Activated T-cell treated with anti-CD3 and anti-CD28 coated beads for 24 hours (primary cell): Measurements from ENCODE around the gene LRRC45.

ENCODE experiments used
- DNase-seq: peaks from one replicate; pipeline ENCODE4 v3.0.0-alpha.2; 2020; ENCODE audit warnings: low read depth

The LRRC45 gene

GRCh38 chr17:81993729-81994592 is 29.1 kb upstream of the LRRC45 start:
- no peak for DNase-seq

DNA sequence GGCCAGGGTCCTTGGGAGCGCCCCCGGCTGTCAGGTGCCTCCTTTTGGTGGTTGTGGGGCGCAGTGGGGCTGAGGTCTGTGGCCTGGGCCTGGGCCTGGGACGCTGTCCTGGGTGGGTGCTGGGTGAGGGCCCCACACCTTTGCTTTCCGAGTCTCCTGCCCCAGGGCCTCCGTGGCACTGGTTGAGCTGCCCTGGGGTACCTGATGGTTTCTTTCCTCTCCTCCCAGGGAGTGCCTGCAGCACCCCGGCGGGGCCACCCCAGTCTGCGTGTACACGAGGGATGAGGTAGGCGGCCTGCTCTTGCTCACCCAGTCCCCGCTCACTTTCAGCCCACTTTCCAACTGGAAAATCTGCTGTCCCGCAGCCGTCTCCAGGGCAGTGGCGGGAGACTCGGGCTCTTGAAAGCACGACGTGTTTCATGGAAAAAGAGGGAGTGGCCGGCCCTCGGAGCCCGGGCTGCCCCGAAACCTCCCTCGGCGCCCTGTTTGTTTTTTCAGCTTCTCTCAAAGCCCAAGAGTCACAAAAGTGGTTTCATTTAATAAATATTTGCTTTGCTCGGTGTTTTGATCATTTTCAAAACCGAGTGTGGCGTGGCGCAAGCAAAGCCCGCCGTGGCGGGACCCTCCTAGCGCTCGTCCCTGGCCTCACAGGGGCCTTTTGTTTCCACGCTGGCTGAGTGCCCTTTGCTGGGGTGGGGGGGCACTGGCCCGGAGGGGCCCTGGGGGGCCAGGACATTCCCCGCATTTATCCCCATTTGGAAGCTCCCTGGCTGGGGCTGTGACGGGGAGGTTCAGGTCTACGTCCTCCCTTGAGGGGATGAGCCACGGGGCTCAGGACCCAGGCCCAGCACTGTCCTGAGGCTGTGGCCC is 28.3 kb upstream of the LRRC45 start:
- DNase-seq: no peak

DNA sequence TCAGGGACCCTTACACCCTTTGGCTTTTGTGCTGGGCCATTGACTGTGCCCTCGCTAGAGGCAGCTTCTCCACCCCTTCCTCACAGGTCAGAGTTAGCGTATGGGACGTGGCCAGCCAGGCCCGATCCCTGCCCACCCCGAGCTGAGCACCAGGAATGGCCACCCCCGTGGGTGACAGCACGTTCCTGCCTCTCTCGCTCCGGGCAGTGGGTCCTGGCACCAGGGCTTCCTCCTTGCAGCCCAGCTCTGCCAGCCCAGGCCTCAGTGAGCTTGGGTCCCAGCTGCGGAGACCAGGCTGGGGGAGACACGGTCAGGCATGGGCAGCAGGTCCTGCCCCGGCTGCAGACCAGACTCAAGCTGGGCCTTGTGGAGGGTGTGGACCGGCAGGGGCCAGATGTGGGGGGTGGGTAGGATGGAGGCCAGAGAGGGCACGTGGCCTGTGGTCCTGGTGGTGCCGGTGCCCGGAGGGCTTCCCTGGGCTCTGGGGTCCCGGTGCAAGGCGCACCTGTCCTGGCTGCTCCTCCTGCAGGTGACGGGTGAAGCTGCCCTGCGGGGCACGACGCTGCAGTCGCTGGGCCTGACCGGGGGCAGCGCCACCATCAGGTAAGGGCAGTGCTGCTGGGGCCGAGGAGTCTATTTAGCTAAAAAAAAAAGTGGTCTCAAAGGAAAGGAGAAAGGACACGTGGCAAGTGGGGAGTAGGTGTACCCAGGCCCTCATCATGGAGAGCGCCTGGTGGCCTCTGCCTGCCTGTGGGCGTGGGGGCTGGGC is 27.5 kb upstream of the LRRC45 start:
- DNase-seq: no peak

DNA sequence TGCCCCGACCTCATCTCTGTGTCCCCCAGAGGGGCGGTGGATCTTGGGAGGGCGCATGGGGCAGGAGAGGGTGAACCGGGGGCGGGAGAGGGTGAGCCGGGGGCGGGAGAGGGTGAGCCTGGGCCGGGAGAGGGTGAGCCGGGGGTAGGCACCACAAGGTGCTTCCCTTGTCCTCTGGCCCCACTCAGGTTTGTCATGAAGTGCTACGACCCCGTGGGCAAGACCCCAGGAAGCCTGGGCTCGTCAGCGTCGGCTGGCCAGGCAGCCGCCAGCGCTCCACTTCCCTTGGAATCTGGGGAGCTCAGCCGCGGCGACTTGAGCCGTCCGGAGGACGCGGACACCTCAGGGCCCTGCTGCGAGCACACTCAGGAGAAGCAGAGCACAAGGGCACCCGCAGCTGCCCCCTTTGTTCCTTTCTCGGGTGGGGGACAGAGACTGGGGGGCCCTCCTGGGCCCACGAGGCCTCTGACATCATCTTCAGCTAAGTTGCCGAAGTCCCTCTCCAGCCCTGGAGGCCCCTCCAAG is 26.8 kb upstream of the LRRC45 start:
- no peak for DNase-seq

GRCh38 chr17:81996757-81997441 is 26.2 kb upstream of the LRRC45 start:
- DNase-seq: no peak

GRCh38 chr17:81998212-81998611 is 24.9 kb upstream of the LRRC45 start:
- DNase-seq: no peak

- DNase-seq: no peak
These were observed 24.2 kb upstream of the LRRC45 start for GRCh38 chr17:81998691-81999438.

GRCh38 chr17:81999587-81999975 is 23.5 kb upstream of the LRRC45 start:
- no peak for DNase-seq

DNA sequence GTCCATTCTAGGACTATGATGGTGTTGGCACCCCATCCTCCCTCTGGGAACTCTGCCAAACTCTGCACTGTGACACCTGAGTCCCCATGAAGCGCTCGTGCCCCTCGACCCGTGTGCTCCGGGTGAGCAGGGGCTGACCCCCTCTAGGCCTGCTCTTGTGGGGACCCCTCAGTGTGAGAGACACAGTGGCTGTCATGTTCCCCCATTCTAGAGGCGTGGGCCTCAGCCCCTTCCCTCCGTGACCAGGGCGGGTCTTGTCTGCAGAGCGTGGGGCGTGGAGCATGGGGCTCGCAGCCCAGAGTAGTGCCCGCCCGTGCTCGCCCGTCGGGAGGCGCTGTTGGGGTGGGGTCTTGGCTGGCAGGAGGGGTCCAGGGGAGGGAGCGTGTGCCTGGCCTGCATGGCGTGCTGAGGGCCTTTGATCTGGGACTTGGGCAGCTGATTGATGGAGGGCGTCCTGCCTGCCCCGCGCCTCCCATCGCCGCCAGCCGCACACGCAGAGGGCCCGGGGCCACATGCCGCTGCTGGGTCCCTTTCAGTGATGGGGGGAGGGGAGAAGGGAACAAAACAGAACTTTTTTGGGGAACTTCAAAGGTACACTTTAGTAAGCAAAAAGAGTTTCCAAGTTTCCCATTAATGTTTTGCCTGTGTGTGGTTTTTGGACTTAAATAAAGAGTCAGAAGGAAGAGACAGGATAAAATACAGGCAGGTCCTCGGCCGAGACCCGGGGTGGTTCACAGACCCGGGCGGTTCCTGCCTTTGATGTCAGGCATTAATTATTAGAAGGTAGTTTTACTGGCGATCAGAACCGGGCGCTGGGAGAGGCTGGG is 22.9 kb upstream of the LRRC45 start:
- DNase-seq: no peak

DNA sequence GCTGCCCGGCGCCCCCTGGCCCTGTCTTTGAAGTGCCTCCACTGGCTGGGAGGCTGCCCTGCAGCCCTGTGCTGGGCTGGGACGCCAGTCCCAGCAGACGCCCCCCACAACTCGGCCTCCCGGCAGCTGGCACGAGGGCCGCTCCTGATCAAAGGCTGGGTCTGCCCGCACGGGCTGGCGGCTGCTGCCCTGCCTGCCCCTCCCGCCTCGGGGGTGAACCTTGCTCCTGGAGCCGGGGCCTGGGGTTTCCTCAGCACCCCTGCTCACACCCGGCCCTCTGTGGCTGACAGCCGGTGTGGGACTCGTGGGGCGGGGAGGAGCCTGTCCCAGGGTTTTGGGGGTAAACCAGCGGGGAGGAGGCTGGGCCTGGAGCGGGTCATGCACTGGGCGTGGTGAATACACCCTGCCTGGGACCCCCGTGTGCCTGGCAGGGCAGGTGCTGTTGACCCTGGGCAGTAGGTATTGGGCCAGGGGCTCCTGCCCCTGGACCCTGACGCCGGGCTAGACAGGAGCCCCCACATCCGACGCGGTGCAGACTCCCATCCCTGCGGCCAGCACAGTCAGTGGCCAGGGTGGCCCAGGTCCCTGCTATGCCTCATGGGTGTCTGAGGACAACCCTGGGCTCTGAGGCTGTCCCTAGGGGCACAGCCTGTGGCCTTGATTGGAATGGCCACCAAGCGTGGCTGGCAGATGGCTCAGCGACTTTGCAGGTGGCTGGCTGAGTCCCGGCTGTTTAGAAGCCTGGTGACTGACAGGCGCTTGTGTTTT is 22.1 kb upstream of the LRRC45 start:
- DNase-seq: no peak

GRCh38 chr17:82001571-82002056 is 21.5 kb upstream of the LRRC45 start:
- no peak for DNase-seq

GRCh38 chr17:82003411-82004381 is 19.4 kb upstream of the LRRC45 start:
- peak; percentile 8 for DNase-seq

- no peak for DNase-seq
These were observed 18.3 kb upstream of the LRRC45 start for GRCh38 chr17:82004517-82005455.

DNA sequence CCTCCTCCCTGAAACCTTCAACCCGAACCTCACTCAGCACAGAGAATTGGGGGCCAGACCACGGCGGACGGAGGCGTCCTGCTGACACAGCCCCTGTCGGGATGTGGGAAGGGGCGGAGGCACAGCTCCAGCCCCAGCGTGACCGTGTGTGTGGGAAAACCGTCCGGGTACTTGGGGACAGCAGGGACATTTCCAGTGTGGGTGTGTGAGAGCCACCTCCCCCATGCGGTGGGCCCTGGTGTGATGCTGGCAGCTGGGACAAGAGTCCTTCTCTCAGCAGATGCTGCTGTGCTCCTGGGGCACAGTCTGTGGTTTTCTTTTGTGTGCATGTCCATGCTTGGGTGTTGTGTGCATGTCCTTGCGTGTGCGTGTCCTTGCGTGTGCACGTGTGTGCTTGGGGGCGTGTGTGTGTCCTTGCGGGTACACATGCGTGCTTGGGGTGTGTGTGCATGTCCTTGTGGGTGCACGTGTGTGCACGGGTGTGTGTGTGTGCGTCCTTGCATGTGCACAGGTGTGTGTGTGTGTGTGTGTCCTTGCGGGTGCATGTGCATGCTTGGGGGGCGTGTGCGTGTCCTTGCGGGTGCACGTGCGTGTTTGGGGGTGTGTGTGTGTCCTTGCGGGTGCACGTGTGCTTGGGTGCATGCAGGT is 17.3 kb upstream of the LRRC45 start:
- no peak for DNase-seq

DNA sequence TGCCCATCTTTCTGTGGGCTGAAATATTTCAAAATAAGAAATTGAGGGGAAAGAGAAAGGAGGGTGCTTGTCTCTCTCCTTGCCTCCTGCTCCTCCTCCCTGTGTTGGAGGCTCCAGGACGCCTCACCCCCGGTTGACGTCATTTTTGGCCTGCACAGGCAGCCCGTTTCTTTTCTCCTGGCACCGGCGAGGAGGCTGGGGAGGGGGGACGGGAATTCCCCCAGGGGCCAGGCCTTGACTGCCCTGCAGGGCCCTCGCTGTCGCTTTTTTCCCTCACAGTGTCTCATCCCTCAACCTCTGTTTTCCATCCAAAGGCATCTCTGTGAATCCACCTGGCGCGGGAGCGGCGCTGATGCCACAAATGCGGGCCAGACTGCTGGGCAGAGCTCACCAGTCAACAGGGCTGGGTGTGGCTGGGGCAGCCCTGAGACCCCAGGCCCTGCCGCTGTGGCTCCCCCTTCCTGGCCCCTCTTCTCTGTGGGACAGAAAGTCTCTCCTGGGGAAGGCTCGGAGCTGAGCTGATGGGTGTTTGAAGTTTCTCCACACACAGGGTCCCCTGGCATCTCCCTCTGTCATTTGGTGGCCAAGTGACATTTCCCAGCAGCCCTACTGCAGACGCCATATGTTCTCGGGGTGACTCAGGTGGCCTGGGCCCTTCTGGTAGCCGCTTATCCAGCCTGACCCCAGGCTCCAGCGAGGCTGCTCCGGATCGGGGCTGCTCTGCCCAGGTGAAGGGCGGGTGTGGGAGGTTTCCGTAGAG is 16.5 kb upstream of the LRRC45 start:
- DNase-seq: no peak

DNA sequence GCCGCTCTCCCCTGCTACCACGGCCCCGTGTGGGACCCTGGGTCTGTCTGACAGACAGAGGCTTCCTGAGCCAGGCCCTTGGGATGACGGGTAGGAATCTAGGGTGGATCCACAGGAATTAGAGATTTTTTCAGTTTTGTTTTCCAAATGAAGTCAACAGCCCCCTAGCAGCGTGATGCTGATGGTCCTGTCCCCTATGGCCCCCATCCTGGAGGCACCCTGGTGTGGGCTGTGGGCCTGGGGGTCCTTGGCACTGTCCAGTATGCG is 15.9 kb upstream of the LRRC45 start:
- no peak for DNase-seq
